Stimulated activated CD8-positive, alpha-beta memory T cell treated with anti-CD3 and anti-CD28 coated beads, Interleukin-7, amount 100 ng/mL, for 24 hours (primary cell): Measurements from ENCODE around the gene AMER2.

ENCODE experiments used
- DNase-seq: peaks from one replicate; pipeline ENCODE4 v3.0.0-alpha.2; 2020; ENCODE audit warnings: low read depth

AMER2 gene, protein sequence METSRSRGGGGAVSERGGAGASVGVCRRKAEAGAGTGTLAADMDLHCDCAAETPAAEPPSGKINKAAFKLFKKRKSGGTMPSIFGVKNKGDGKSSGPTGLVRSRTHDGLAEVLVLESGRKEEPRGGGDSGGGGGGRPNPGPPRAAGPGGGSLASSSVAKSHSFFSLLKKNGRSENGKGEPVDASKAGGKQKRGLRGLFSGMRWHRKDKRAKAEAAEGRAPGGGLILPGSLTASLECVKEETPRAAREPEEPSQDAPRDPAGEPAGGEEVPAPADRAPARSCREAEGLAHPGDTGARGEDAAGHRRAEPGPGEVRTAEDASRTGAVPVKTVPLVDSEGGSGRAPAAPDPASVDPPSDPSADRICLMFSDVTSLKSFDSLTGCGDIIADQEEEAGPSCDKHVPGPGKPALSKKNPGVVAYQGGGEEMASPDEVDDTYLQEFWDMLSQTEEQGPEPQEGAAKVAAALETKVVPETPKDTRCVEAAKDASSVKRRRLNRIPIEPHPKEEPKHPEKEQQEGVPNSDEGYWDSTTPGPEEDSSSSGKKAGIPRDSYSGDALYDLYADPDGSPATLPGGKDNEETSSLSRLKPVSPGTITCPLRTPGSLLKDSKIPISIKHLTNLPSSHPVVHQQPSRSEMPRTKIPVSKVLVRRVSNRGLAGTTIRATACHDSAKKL

GRCh38 chr13:25171517-25172302 is at the start of gene AMER2:
TSS of gene AMER2 (minus strand) at chr13:25172288. CDS start at chr13:25171619, 669 bp downstream.
- no peak for DNase-seq

- no peak for DNase-seq
Observed at GRCh38 chr13:25218019-25218418, 45.9 kb upstream of the AMER2 start.

- DNase-seq, result no peak
Observed at GRCh38 chr13:25217023-25217885, 45.2 kb upstream of the AMER2 start.

GRCh38 chr13:25215253-25215575 is 43.1 kb upstream of the AMER2 start:
- no peak for DNase-seq

DNA sequence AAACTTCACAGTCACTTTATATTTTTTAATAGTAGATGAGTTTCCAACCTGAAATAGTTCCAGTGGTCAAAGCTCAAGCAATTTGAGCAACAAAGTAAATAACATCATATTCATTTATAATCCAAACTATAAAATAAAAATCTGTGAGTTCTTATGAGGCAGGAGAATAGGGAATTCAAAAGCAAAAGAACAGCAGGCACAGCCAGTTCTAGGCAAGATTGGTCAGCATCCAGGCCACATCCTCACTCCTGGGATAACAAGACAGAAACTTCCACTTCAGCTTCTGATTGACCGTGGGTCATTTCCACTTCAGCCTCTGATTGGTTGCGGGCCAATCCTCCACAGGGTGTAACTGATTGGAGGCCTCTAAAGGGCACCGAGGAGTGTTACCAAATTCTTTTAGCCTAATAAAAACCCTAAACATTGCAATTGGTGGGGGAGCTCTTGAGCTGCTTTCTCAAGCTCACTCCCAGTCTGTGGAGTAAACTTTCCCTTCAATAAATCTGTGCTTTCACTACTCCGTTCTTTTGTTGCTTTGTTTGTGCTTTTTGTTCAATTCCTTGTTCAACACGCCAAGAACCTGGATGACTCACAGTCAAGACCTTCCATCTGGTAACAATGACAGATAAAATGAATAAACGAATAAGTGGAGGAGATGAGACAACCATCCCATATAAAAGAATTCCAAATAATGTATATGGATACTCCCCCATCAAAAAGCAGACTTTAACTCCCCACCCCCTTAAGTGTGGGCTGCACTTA is 42.6 kb upstream of the AMER2 start:
- DNase-seq, result no peak

DNA sequence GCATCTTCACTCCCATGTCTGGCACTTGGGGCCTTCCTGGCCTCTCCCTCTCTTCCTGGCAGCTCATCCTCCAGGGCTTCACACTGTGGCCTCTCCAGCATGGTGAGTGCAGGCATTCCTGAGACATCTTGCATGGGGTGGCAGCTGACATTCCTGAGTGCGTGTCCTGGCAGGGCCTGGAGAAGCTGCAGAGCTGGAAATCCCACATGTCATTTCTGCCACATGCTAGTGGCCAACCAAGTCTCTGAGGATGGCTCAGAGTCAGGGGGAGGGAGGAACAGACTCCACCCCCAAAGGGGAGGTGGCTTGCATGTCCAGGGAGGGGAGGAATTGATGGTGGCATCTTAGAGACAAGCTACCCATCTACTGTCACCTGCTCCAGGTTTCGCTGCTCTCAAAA is 41.6 kb upstream of the AMER2 start:
- DNase-seq, result no peak

DNA sequence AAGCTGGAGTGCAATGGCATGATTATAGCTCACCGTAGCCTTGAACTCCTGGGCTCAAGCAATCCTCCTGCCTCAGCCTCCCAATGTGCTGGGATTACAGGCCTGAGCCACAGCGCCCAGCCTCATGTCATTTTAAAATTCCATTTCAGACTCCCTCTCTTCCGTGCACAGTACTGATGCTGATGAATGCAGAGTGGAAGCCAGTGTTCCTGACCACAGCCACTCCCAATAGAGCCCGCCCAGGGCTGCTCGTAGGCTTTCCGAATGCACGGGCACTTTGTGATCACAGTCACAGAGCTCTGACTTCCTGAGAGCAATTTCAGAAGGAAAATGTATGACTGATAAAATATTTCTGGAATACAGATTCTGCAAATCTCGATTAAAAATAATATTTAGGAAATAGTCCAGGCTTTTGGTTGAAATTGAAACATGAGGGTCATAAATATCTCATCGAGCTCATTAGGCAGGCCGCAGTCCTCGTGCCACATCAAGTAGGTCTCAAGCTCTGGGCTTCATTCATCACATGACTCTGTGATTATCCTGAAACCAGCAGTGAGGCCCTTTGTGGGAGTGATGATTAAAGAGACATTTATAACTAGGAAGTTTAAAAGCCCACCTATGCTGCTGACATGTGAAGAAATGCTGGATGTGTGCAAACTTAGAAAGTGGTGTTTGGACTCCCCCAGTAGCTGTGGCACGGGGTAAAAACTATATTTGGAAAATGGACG is 38.9 kb upstream of the AMER2 start:
- DNase-seq, result no peak

DNA sequence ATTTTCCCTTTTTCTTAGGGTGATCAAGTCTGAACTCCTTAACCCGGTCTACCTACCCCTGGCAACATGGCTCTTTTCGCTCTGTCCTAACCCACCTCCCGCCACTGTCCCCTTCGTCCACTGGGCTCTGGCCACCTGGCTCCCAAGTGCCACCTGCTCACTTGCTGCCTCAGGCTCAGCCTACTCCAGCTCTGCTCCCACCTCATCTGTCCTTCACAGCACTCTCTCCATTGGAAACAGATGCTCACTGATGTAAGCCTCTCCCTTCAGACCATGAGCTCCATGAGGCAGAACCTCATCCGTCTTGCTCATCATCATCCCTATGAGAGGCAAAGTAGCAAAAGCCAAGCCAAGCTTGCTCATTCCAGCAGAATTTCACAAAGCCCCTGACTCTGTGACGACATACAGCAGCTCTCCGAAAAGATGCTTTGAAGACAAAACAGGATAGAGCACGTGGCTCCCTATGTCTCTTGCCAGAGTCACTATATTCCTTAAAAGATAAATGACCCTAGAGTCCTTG is 35.3 kb upstream of the AMER2 start:
- no peak for DNase-seq

DNA sequence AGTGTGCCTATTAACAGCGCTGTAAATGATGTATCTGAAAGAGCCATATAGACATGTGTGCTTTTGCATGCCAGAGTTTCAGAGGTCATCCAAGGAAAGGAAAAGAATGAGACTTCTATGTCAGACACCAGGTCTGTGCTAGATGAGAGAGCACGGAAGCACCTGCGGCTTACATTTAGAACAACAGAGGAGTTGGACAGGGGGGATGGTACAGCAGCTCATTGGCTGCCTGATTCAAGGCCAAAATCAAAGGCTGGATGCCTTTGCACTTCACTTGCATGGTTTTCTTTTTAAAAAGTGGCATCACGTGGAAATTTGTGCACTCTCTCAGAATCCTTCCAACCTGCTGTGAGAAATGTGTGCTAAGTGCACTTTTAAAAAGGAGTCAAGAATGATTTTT is 32.8 kb upstream of the AMER2 start:
- DNase-seq, result no peak

DNA sequence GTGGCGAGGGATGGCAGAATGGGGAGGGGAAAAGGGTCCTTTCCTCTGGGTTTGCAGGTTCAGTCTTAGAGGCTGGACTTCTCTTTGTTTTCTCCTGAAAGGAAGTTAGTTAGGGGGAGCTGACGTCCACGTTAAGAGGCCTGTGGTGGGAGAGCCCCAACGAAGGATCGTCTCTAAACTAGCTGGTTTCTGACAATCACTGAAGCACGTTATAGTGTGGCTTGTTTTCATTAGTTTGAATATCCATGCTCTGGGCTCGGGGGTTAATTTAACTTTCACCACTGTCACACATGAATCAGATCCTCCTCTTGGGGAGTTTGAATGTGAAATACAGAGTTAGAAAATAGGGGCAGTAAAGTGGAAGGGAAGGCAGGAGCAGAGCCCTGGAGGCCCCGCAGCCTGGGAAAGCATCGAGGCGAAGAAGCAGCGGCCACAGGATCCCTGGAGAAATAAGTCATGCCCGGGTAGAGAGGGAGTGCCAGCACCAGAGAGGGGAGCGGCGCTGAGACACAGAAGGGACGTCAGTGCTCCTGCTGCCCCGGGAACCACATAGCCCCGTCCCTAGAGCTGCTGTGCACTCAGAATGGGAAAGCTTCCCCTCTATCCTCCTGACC is 31.1 kb upstream of the AMER2 start:
- no peak for DNase-seq

DNA sequence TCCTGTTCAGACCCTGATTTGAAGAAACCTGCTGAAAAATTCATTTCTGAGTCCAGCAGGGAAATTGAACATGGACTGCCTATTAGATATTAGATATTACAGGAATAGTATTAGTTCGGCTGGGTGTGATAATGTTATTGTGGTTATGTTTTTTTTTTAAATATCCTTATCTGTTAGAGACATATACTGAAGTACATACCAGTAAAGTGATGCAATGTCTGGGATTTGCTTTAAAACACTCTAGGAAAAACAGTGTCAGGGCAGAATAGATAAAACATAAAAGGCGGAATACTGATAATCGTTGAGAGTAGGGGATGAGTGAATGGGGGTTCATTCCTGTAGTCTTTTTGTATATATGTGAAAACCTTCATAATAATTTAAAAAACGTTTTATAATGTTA is 28.7 kb upstream of the AMER2 start:
- no peak for DNase-seq

DNA sequence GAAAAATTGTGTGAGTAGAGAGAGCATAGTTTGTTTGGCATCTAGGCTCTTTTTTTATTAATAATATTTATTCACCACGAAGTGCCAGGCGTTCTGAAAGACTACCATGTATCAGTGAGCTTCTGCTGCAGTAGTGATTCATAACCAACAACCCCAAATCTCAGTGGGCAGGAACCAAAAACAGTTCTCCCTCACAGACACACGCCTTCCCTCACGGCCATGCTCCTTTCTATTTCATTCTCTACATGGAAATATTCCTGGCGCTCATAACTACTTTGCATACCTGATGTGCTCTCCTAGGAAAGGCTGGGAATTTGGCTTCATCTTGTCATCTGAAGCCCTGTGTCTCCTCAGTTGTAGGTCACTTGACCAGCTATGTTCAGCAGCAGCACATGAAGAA is 26.6 kb upstream of the AMER2 start:
- no peak for DNase-seq

DNA sequence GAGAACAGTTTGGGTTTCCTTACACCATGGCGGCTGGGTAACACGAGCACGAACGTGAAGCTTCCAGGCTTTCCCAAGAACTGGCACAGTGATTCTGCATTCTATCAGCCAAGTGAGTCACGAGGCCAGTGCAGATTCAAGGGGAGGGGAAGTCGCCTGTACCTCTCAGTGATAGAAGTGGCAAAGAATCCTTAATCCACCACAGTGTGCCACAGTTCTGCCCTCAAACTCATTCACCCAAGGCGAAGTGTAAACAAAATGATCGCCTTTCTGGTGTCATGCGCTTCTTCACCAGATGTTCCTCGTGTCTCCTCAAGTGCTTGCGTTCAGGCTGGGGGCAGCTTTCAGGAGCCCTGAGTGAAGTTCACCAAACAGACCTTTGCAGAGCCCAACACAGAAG is 24.9 kb upstream of the AMER2 start:
- no peak for DNase-seq

GRCh38 chr13:25192936-25193335 is 20.8 kb upstream of the AMER2 start:
- no peak for DNase-seq

- DNase-seq, result no peak
Observed at GRCh38 chr13:25192489-25192888, 20.4 kb upstream of the AMER2 start.

GRCh38 chr13:25192052-25192451 is 20.0 kb upstream of the AMER2 start:
- no peak for DNase-seq

DNA sequence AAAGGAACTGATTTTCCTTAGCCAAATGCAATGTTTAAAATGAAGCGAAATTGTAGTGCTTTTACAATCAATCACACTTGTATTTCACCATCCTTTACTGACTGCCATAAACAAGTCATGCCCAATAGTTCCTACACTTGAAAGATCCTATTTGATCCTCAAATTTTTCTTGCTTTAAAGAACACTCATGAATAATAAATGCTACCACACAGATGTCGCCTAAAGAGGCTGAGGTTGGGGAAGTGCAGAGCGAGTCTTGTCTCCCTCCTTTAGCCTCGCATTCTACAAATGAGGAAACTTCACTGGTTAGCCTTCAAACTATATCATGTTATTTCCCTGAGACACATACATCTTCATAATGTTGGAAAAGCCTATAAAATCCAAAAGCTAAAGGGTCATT is 18.7 kb upstream of the AMER2 start:
- DNase-seq, result no peak

DNA sequence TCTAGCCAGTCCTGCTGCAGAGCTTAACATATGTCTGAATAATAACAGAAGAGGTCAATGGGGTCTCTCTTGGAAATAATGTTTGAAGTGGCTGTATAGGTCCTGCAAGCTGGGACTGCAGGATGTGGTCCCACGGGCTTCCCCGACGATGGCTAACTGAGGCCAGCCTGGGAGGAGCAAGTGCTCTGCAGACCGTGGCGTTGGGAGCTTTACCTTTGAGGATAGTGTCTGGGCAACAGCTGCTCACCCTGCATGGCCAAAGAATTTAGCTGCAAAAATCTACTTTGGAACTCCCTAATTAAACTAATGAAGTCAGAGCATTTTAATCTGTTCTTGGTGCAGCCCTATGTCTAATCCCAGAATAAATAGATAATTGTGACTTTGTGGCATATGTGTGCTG is 18.2 kb upstream of the AMER2 start:
- DNase-seq, result no peak

DNA sequence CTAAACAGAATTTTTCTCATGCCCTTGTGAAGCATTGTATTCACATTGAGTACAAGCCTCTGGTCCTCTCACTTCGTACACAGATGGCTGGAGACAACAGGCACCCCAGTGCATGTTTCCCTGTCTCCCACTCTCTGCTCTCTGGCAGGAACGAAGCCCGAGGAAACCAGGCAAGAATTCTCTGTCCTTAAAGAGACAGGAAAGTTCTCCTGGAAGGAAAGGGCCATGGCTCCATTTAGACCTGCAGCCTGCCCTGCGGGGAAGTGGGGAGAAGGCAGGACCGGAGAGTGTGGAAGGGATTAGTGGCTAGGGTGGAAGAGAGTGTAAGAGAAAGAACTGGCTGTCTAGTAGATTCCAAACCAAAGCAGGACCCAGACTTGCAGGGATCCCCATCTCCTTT is 15.5 kb upstream of the AMER2 start:
- no peak for DNase-seq

DNA sequence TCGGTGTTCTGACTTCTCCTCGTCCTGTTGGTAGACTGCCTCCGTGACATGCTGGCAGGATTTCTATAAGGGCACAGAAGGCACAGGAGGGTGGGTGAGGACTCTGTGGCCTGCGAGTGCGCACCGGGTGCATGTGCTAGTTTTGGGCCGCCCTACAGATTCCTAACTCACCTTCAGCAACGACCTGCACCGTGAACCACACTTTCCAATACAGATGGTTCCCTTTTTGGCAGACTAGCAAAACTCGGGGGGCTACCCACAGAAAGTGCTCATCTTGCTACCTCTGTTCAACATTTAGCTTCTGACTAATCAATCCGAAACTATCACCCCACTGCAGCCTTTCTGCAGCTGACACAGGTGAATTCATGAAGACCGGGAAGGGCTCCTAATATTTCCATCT is 14.1 kb upstream of the AMER2 start:
- DNase-seq, result no peak
